BLaER1 (cell line): ENCODE measurements around the gene GABRD.

Source experiments
- H3K27ac ChIP-seq: shearing (Covaris generic); formaldehyde crosslinking; 2 replicates; pipeline ENCODE4 v1.8.1; 2022
- H3K27me3 ChIP-seq: shearing (Covaris generic); formaldehyde crosslinking; 2 replicates; pipeline ENCODE4 v1.8.1; 2022
- H3K36me3 ChIP-seq: shearing (Covaris generic); formaldehyde crosslinking; 2 replicates; pipeline ENCODE4 v1.8.1; 2022
- H3K4me1 ChIP-seq: shearing (Covaris generic); formaldehyde crosslinking; 2 replicates; pipeline ENCODE4 v1.8.1; 2022
- H3K4me2 ChIP-seq: shearing (Covaris generic); formaldehyde crosslinking; 2 replicates; pipeline ENCODE4 v1.8.1; 2022
- H3K4me3 ChIP-seq: shearing (Covaris generic); formaldehyde crosslinking; 2 replicates; pipeline ENCODE4 v1.8.1; 2022
- H3K9ac ChIP-seq: shearing (Covaris generic); formaldehyde crosslinking; 2 replicates; pipeline ENCODE4 v1.8.1; 2022
- H3K9me3 ChIP-seq: shearing (Covaris generic); formaldehyde crosslinking; 2 replicates; pipeline ENCODE4 v1.8.1; 2022
- H4K20me1 ChIP-seq: shearing (Covaris generic); formaldehyde crosslinking; 2 replicates; pipeline ENCODE4 v1.8.1; 2022
- Cebpa-rat ChIP-seq: shearing (Covaris generic); IDR thresholded peaks from 2 replicates; pipeline ENCODE4 v1.8.1; 2022

GABRD gene

GRCh38 chr1:2049718-2050431 lies 30.7 kb downstream of the GABRD start, which contains the start of gene PRKCZ:
PRKCZ (plus strand) TSS chr1:2050411; CDS start chr1:2050631, 220 bp downstream.
- TF ChIP-seq Cebpa-rat, result no peak
- peaks cover 15% of the 10 kb centered on the region for H4K20me1 ChIP-seq
- peaks cover 98% of the 10 kb centered on the region for H3K4me1 ChIP-seq
- H3K27ac ChIP-seq, result no peak within 1 kb of the TSS
- no peaks in the 10 kb centered on the region for H3K36me3 ChIP-seq
- peak within 1 kb of the TSS; percentile 67 for H3K4me3 ChIP-seq
- no peaks in the 10 kb centered on the region for H3K9me3 ChIP-seq
- H3K9ac ChIP-seq, result peak within 1 kb of the TSS; percentile 55
- peak within 1 kb of the TSS; percentile 90 for H3K4me2 ChIP-seq
- H3K27me3 ChIP-seq, result peaks cover 59% of the 10 kb centered on the region

DNA sequence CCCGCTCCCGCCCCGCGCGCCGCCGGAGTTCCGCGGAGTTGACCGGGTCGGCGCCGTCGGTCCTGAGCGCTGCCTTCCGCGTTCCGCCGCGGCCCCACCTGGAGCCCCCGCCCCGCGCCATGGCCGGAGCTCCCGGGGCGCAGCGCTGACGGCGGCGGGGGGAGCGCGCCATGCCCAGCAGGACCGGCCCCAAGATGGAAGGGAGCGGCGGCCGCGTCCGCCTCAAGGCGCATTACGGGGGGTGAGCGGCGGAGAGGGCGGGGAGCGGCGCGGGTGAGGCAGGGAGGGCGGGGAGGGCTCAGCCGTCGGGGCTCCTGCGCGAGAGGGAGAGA lies 31.3 kb downstream of the GABRD start:
- Histone ChIP-seq H3K9ac (0 out of 2 replicates have a peak overlapping the region, but pooled peaks have one; percentile 10), H3K4me1 (peaks cover 97% of the 10 kb centered on the region), H4K20me1 (peaks cover 15% of the 10 kb centered on the region), H3K27ac (no peak overlapping the region), H3K9me3 (no peaks in the 10 kb centered on the region), H3K4me2 (peak overlapping the region; percentile 90), H3K27me3 (peaks cover 59% of the 10 kb centered on the region), H3K36me3 (no peaks in the 10 kb centered on the region; the same call in 1 of the 2 replicates), H3K4me3 (peak overlapping the region; percentile 67)
- TF ChIP-seq Cebpa-rat, result no peak

DNA sequence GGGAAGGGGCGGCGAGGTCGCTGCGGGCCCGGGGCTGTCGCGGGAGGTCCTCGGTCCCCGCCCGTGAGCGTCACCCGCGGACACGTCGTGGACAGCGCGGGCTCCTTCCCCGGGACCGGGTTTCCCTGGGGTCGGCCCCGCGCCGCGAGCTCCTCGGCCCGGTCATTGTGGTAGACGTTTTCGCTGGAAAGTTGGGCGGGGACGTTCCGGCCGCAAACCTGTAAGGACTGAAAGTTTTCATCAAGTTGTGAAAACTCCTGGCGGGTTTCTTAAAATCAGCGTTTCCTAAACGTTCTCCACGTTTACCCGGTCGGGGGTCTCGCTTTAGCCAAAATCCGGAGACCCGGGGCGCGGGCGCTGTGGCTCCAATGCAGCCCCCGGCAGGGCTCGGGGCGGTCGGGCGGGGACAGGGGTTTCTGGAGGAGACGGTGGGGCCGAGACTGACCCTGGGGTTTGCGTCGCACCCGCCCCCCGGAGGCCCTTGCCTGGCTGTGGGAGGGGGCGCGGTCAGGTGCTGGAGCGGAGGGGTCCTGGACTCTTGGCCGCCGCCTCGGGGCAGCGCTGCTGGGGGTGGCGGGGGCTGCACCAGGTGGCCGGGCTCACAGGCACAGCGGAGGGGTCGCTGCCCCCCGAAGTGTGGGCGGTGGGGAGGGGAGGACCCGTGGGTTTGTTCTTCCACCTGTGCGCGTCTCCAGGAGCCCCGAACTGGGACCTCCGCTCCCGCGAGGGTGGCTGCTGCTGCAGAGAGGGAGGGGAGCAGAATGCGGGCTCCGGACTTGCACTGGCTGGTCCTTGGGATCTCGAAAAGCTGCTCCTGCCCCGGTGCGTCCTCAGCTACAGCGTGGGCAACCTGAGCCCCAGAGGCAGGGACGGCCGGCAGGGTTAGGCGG lies 31.9 kb downstream of the GABRD start:
- Histone ChIP-seq H3K4me2 (peak overlapping the region; percentile 90), H4K20me1 (peaks cover 15% of the 10 kb centered on the region), H3K9ac (0 out of 2 replicates have a peak overlapping the region, but pooled peaks have one; percentile 10), H3K27me3 (peaks cover 59% of the 10 kb centered on the region), H3K36me3 (no peaks in the 10 kb centered on the region; the same call in 1 of the 2 replicates), H3K4me3 (peak overlapping the region; percentile 67), H3K27ac (no peak overlapping the region), H3K9me3 (no peaks in the 10 kb centered on the region), H3K4me1 (peaks cover 97% of the 10 kb centered on the region)
- no peak for TF ChIP-seq Cebpa-rat

DNA sequence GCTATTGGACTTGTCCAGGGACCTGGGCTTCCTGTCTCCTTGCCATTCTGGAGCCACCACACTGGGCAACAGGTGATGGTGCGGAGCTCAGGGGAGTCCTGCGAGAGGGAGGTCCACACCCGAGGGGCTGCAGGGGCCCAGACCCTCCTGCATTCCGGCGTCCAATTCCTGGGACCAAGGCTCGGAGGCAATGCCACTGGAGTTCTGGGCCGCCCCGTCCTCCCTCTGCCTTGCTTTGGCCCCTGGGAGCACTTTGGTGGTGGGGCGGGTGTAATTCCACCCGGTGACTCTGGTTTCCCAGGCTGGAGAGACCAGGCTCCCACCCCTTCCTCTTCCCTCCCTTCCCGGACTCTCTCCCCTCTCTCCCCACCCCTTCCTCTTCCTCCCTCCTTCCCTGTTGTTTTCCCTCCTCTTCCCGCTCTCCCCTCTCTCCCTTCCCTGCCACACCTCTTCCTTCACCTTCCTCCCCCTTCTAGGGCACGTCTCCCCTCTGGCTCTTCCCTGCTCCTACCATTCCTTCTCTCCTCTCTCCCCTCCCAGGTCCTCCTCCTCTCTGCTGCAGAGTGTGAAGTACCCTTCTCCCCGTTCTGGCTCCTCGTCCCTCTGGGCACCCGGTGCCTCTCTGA lies 33.0 kb downstream of the GABRD start:
- Histone ChIP-seq H3K4me3 (no peak overlapping the region), H3K9ac (no peak overlapping the region), H3K27ac (no peak overlapping the region), H3K36me3 (no peaks in the 10 kb centered on the region; the same call in 1 of the 2 replicates), H3K4me1 (peaks cover 92% of the 10 kb centered on the region), H3K4me2 (peak overlapping the region; percentile 90), H3K9me3 (no peaks in the 10 kb centered on the region), H3K27me3 (peaks cover 55% of the 10 kb centered on the region), H4K20me1 (peaks cover 15% of the 10 kb centered on the region)
- TF ChIP-seq Cebpa-rat, result no peak

GRCh38 chr1:2052756-2053155 lies 33.6 kb downstream of the GABRD start:
- Histone ChIP-seq H3K4me1 (peaks cover 92% of the 10 kb centered on the region), H3K27ac (no peak overlapping the region), H3K27me3 (peaks cover 49% of the 10 kb centered on the region), H3K9me3 (no peaks in the 10 kb centered on the region), H4K20me1 (peaks cover 15% of the 10 kb centered on the region), H3K4me2 (peak overlapping the region; percentile 90), H3K9ac (no peak overlapping the region), H3K4me3 (no peak overlapping the region), H3K36me3 (no peaks in the 10 kb centered on the region; the same call in 1 of the 2 replicates)
- no peak for TF ChIP-seq Cebpa-rat

GRCh38 chr1:2053217-2053616 lies 34.1 kb downstream of the GABRD start:
- no peaks in the 10 kb centered on the region for H3K9me3 ChIP-seq
- H3K9ac ChIP-seq, result no peak overlapping the region
- H4K20me1 ChIP-seq, result peaks cover 15% of the 10 kb centered on the region
- H3K36me3 ChIP-seq, result no peaks in the 10 kb centered on the region; the same call in 1 of the 2 replicates
- TF ChIP-seq Cebpa-rat, result no peak
- H3K27me3 ChIP-seq, result peaks cover 45% of the 10 kb centered on the region
- H3K4me1 ChIP-seq, result peaks cover 92% of the 10 kb centered on the region
- no peak overlapping the region for H3K4me3 ChIP-seq
- peak overlapping the region; percentile 76 for H3K27ac ChIP-seq
- H3K4me2 ChIP-seq, result peak overlapping the region; percentile 90

DNA sequence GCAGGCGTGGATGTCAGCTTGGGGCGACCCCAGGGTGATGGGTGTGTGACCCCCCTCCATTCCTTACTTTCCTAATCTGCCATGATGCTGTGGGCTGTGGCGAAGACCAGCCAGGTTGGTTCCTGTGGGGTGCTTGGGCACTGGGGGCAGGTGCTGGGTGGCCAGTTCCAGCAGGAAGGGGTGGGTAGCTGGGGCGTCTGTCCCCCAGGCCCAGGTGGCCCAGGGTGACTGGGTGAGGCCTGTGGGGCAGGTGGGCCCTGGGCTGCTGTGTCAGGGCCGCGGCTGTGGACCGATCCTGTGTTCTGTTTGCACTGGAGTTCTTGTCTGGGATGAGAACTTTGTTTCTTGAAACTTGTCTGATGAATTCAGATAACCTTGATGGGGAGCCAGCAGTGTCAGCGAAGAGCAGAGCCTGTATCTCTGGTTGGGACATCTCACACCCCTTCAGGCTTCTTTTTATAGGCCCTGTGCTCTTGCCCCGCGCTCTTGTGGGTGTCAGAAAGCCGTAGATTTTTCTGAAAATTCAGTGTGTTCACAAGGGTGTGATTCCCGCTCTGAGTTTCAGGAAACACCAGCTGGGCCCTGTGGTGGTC lies 34.7 kb downstream of the GABRD start:
- Histone ChIP-seq H3K9me3 (no peaks in the 10 kb centered on the region), H3K27ac (peak overlapping the region; percentile 76), H4K20me1 (peaks cover 15% of the 10 kb centered on the region), H3K36me3 (no peaks in the 10 kb centered on the region; the same call in 1 of the 2 replicates), H3K27me3 (peaks cover 38% of the 10 kb centered on the region), H3K4me1 (peaks cover 92% of the 10 kb centered on the region), H3K4me3 (0 out of 2 replicates have a peak overlapping the region, but pooled peaks have one; percentile 11), H3K4me2 (peak overlapping the region; percentile 90), H3K9ac (peak overlapping the region; percentile 54; the same call in 1 of the 2 replicates)
- no peak for TF ChIP-seq Cebpa-rat

GRCh38 chr1:2054560-2054959 lies 35.4 kb downstream of the GABRD start:
- Histone ChIP-seq H3K27ac (peak overlapping the region; percentile 76; the same call in 1 of the 2 replicates), H3K4me2 (peak overlapping the region; percentile 90), H3K36me3 (no peaks in the 10 kb centered on the region; the same call in 1 of the 2 replicates)

GRCh38 chr1:2055911-2056575 lies 36.9 kb downstream of the GABRD start:
- Histone ChIP-seq H3K9me3 (no peaks in the 10 kb centered on the region), H3K9ac (no peak overlapping the region), H3K27me3 (peaks cover 17% of the 10 kb centered on the region), H3K4me1 (peaks cover 94% of the 10 kb centered on the region), H3K36me3 (no peaks in the 10 kb centered on the region; the same call in 1 of the 2 replicates), H3K27ac (0 out of 2 replicates have a peak overlapping the region, but pooled peaks have one; percentile 13), H3K4me3 (no peak overlapping the region), H4K20me1 (peaks cover 11% of the 10 kb centered on the region), H3K4me2 (no peak overlapping the region)
- TF ChIP-seq Cebpa-rat, result no peak

More at GRCh38 chr1:2054560-2054959, 35.4 kb downstream of the GABRD start:
- peaks cover 92% of the 10 kb centered on the region for H3K4me1 ChIP-seq
- no peaks in the 10 kb centered on the region for H3K9me3 ChIP-seq
- TF ChIP-seq Cebpa-rat, result no peak
- H3K27me3 ChIP-seq, result peaks cover 31% of the 10 kb centered on the region
- H3K4me3 ChIP-seq, result no peak overlapping the region
- peaks cover 15% of the 10 kb centered on the region for H4K20me1 ChIP-seq
- H3K9ac ChIP-seq, result peak overlapping the region; percentile 54; the same call in 1 of the 2 replicates
